GM18508 (cell line): ENCODE measurements around the gene SIGLEC9.

Source experiments
- ATAC-seq: cut with Tn5 transposase; IDR thresholded peaks from one replicate; pipeline ENCODE4 v1.9.1; 2021; ENCODE audit warnings: moderate number of reproducible peaks; ENCODE audit not compliant: insufficient read depth, unreplicated experiment

Gene SIGLEC9

GRCh38 chr19:51124729-51125128, at the start of gene SIGLEC9:
Gene SIGLEC9 (plus strand): TSS chr19:51124906. CDS start chr19:51124975, 69 bp downstream.
- ATAC-seq: no peak

- no peak for ATAC-seq
Observed at GRCh38 chr19:51075998-51076397, 48.7 kb upstream of the SIGLEC9 start.

GRCh38 chr19:51076631-51077213, 48.0 kb upstream of the SIGLEC9 start:
- ATAC-seq: no peak

GRCh38 chr19:51078104-51078503, 46.6 kb upstream of the SIGLEC9 start:
- ATAC-seq: no peak

- ATAC-seq: no peak
Observed at GRCh38 chr19:51078731-51079130, 46.0 kb upstream of the SIGLEC9 start.

- no peak for ATAC-seq
Observed at GRCh38 chr19:51079481-51080110, 45.1 kb upstream of the SIGLEC9 start.

- no peak for ATAC-seq
Observed at GRCh38 chr19:51081476-51081875, 43.2 kb upstream of the SIGLEC9 start.

GRCh38 chr19:51082611-51083010, 42.1 kb upstream of the SIGLEC9 start, which contains the start of gene KLK14:
Gene KLK14 (minus strand): TSS chr19:51082887. CDS start chr19:51082614, 273 bp downstream.
- no peak for ATAC-seq

- ATAC-seq: no peak
Observed at GRCh38 chr19:51083181-51083580, 41.5 kb upstream of the SIGLEC9 start.

- no peak for ATAC-seq
Observed at GRCh38 chr19:51083783-51084182, 40.9 kb upstream of the SIGLEC9 start.

GRCh38 chr19:51084505-51084904, 40.2 kb upstream of the SIGLEC9 start:
- ATAC-seq: no peak

- no peak for ATAC-seq
Observed at GRCh38 chr19:51086153-51086850, 38.4 kb upstream of the SIGLEC9 start.

GRCh38 chr19:51089786-51090185, 34.9 kb upstream of the SIGLEC9 start:
- no peak for ATAC-seq

GRCh38 chr19:51090471-51090870, 34.2 kb upstream of the SIGLEC9 start:
- no peak for ATAC-seq

GRCh38 chr19:51091126-51091525, 33.6 kb upstream of the SIGLEC9 start:
- no peak for ATAC-seq

- ATAC-seq: no peak
Observed at GRCh38 chr19:51091895-51092873, 32.5 kb upstream of the SIGLEC9 start.

GRCh38 chr19:51093101-51093500, 31.6 kb upstream of the SIGLEC9 start:
- no peak for ATAC-seq

GRCh38 chr19:51093510-51094345, 31.0 kb upstream of the SIGLEC9 start:
- no peak for ATAC-seq

- no peak for ATAC-seq
Observed at GRCh38 chr19:51094696-51095279, 29.9 kb upstream of the SIGLEC9 start.
